GM23248 (cell line): Measurements from ENCODE around the gene IL2RA. TPM values are rescaled to one million over a fixed set of nuclear protein-coding genes. Genes with fewer than 3 reads are reported as not detected.

Experiments
- DNase-seq: peaks from one replicate; pipeline ENCODE4 v3.0.0-alpha.2; 2015
- H2AFZ ChIP-seq: fragments of 200-600 bp; sonication (generic); 2 replicates; pipeline ENCODE4 v1.6.1; 2016; ENCODE audit warnings: antibody characterized with exemption
- H3F3A ChIP-seq: fragments of 200-600 bp; sonication (generic); 2 replicates; pipeline ENCODE4 v1.6.1; 2016; ENCODE audit warnings: mild to moderate bottlenecking, antibody characterized with exemption, mixed run types; ENCODE audit not compliant: insufficient read depth
- H3K27ac ChIP-seq: fragments of 200-600 bp; sonication (generic); 2 replicates; pipeline ENCODE4 v1.5.1; 2016; ENCODE audit warnings: mild to moderate bottlenecking
- H3K27me3 ChIP-seq: fragments of 200-600 bp; sonication (generic); replicated peaks from 2 replicates; pipeline ENCODE4 v1.6.1; 2016; ENCODE audit warnings: mild to moderate bottlenecking; ENCODE audit not compliant: insufficient read depth
- H3K36me3 ChIP-seq: fragments of 200-600 bp; sonication (generic); 2 replicates; pipeline ENCODE4 v1.6.1; 2016; ENCODE audit warnings: low read depth, mild to moderate bottlenecking
- H3K4me1 ChIP-seq: fragments of 200-600 bp; sonication (generic); 2 replicates; pipeline ENCODE4 v1.6.1; 2016; ENCODE audit warnings: mild to moderate bottlenecking; ENCODE audit not compliant: insufficient read depth
- H3K4me2 ChIP-seq: fragments of 200-600 bp; sonication (generic); one replicate; pipeline ENCODE4 v1.6.1; 2016; ENCODE audit warnings: mild to moderate bottlenecking; ENCODE audit not compliant: unreplicated experiment
- H3K4me3 ChIP-seq: fragments of 200-600 bp; sonication (generic); 2 replicates; pipeline ENCODE4 v1.5.1; 2016; ENCODE audit warnings: mild to moderate bottlenecking
- H3K79me2 ChIP-seq: fragments of 200-600 bp; sonication (generic); 2 replicates; pipeline ENCODE4 v1.6.1; 2016; ENCODE audit warnings: mild to moderate bottlenecking; ENCODE audit not compliant: insufficient read depth
- H3K9ac ChIP-seq: fragments of 200-600 bp; sonication (generic); 2 replicates; pipeline ENCODE4 v1.6.1; 2016; ENCODE audit warnings: mild to moderate bottlenecking
- H3K9me2 ChIP-seq: fragments of 200-600 bp; sonication (generic); 2 replicates; pipeline ENCODE4 v1.6.1; 2016; ENCODE audit warnings: mixed run types, mild to moderate bottlenecking, moderate library complexity; ENCODE audit not compliant: insufficient read depth
- H3K9me3 ChIP-seq: fragments of 200-600 bp; sonication (generic); one replicate; pipeline ENCODE4 v1.6.1; 2017; ENCODE audit warnings: low read depth
- H4K20me1 ChIP-seq: fragments of 200-600 bp; sonication (generic); 2 replicates; pipeline ENCODE4 v1.6.0; 2016; ENCODE audit not compliant: insufficient read depth
- EZH2 ChIP-seq: fragments of 200-600 bp; sonication (generic); IDR thresholded peaks from 2 replicates; pipeline ENCODE4 v1.6.1; 2018; ENCODE audit warnings: antibody characterized with exemption, mild to moderate bottlenecking; ENCODE audit not compliant: insufficient read depth, poor library complexity, severe bottlenecking
- EZH2phosphoT487 ChIP-seq: fragments of 200-600 bp; sonication (generic); IDR thresholded peaks from 2 replicates; pipeline ENCODE4 v1.6.1; 2018; ENCODE audit warnings: antibody characterized with exemption, moderate library complexity, mild to moderate bottlenecking, low read depth; ENCODE audit not compliant: insufficient read depth
- WGBS, 2 experiments: methylation state at CpG; one replicate each; pipeline ENCODE4 v1.1.6; 2015 to 2017; ENCODE audit warnings: low lambda C conversion rate in 2 of 2, low coverage in 1 of 2; ENCODE audit errors: missing lambda C conversion rate in 2 of 2; 5-methylcytosine and 5-hydroxymethylcytosine counted together
- in situ Hi-C: fragments of 300-500 bp; cut with MboI; formaldehyde crosslinking; loops from 2 replicates; pipeline ENCODE4 v1.15.0; 2020
- polyA plus RNA-seq: library from polyadenylated mRNA; unstranded; fragments of >200 nt; fragmentation: Nextera tagmentation; extraction: Ambion mirVana; gene quantifications from 2 replicates; pipeline ENCODE4 v1.2.1, GENCODE V29; 2016
- total RNA-seq: library from RNA; depleted of rRNA; stranded (reverse); fragments of >200 nt; shearing (Covaris generic); gene quantifications from 2 replicates; pipeline ENCODE4 v1.2.3, GENCODE V29; 2014

The IL2RA gene
- total and polyA plus RNA-seq, 2 experiments from 2014 or later: not detected

- Histone ChIP-seq H2AFZ (no peak overlapping the region), H3K9ac (no peak overlapping the region), H3K4me1 (no peaks in the 10 kb centered on the region), H3K9me2 (no peaks in the 10 kb centered on the region), H3K79me2 (no peaks in the 10 kb centered on the region), H3K4me2 (no peak overlapping the region), H4K20me1 (no peaks in the 10 kb centered on the region), H3K27me3 (peaks cover 27% of the 10 kb centered on the region), H3K27ac (no peak overlapping the region), H3K36me3 (no peaks in the 10 kb centered on the region), H3F3A (no peaks in the 10 kb centered on the region), H3K4me3 (no peak overlapping the region), H3K9me3 (no peaks in the 10 kb centered on the region)
- no peak for TF ChIP-seq EZH2phosphoT487
- no peak for TF ChIP-seq EZH2
- no peak for DNase-seq
- in situ Hi-C loops: no loop called here
- WGBS, 2 experiments: 63 to 66% methylated on average over 7 of the region's 7 CpGs
Observed at GRCh38 chr10:6064119-6064518, 2.0 kb upstream of the IL2RA start.

- peaks cover 50% of the 10 kb centered on the region; the same call in 1 of the 2 replicates for H3K27me3 ChIP-seq
- TF ChIP-seq EZH2phosphoT487 (no peak), EZH2 (no peak)
- no peaks in the 10 kb centered on the region for H3K9me2 ChIP-seq
- in situ Hi-C loops: no loop called here
- no peak overlapping the region for H3K9ac ChIP-seq
- H3K4me3 ChIP-seq: no peak overlapping the region
- no peak overlapping the region for H3K27ac ChIP-seq
- H3K4me2 ChIP-seq: no peak overlapping the region
- no peak for DNase-seq
- H3K36me3 ChIP-seq: no peaks in the 10 kb centered on the region
- WGBS, 2 experiments: 70 to 72% methylated on average over 8 of the region's 8 CpGs
- no peaks in the 10 kb centered on the region for H3F3A ChIP-seq
- no peaks in the 10 kb centered on the region for H3K4me1 ChIP-seq
- no peaks in the 10 kb centered on the region for H3K79me2 ChIP-seq
- no peak overlapping the region for H2AFZ ChIP-seq
- no peaks in the 10 kb centered on the region for H4K20me1 ChIP-seq
- H3K9me3 ChIP-seq: no peaks in the 10 kb centered on the region
Observed at GRCh38 chr10:6061056-6061455, 1.1 kb downstream of the IL2RA start.

- TF ChIP-seq EZH2phosphoT487 (no peak), EZH2 (no peak)
- H3K36me3 ChIP-seq: no peaks in the 10 kb centered on the region
- H4K20me1 ChIP-seq: no peaks in the 10 kb centered on the region
- H2AFZ ChIP-seq: no peak overlapping the region
- no peaks in the 10 kb centered on the region for H3K9me3 ChIP-seq
- no peak overlapping the region for H3K4me2 ChIP-seq
- no peaks in the 10 kb centered on the region for H3F3A ChIP-seq
- H3K79me2 ChIP-seq: no peaks in the 10 kb centered on the region
- in situ Hi-C loops: no loop called here
- no peak overlapping the region for H3K4me3 ChIP-seq
- DNase-seq: no peak
- H3K9me2 ChIP-seq: no peaks in the 10 kb centered on the region
- peaks cover 52% of the 10 kb centered on the region for H3K27me3 ChIP-seq
- H3K4me1 ChIP-seq: no peaks in the 10 kb centered on the region
- no peak overlapping the region for H3K9ac ChIP-seq
- 80 to 92% methylated on average over 2 of the region's 2 CpGs for WGBS, 2 experiments
- H3K27ac ChIP-seq: no peak overlapping the region
Observed at GRCh38 chr10:6059506-6059905, 2.7 kb downstream of the IL2RA start.

GRCh38 chr10:6058682-6059475, 3.3 kb downstream of the IL2RA start:
- Histone ChIP-seq H3K4me3 (no peak overlapping the region), H3K4me1 (no peaks in the 10 kb centered on the region), H3K9ac (no peak overlapping the region), H2AFZ (no peak overlapping the region), H3K9me3 (no peaks in the 10 kb centered on the region), H3K27me3 (peaks cover 52% of the 10 kb centered on the region), H3K79me2 (no peaks in the 10 kb centered on the region), H3K4me2 (no peak overlapping the region), H3K9me2 (no peaks in the 10 kb centered on the region), H3K27ac (no peak overlapping the region), H3F3A (no peaks in the 10 kb centered on the region), H4K20me1 (no peaks in the 10 kb centered on the region), H3K36me3 (no peaks in the 10 kb centered on the region)
- TF ChIP-seq EZH2phosphoT487 (no peak), EZH2 (no peak)
- WGBS, 2 experiments: 72 to 74% methylated on average over 3 of the region's 3 CpGs
- in situ Hi-C loops: no loop called here
- DNase-seq: no peak
